Pulmonary artery endothelial cell (primary cell): Measurements from ENCODE around the gene SSNA1. TPM values are rescaled to one million over a fixed set of nuclear protein-coding genes. Genes with fewer than 3 reads are reported as not detected.

Source experiments
- DNase-seq: peaks from one replicate; pipeline ENCODE4 v3.0.0-alpha.2; 2011; ENCODE audit warnings: low read depth, low spot score
- total RNA-seq: library from RNA; depleted of rRNA; stranded (reverse); fragments of >200 nt; gene quantifications from 2 replicates; pipeline ENCODE4 v1.2.3, GENCODE V29; 2014

Gene SSNA1, protein sequence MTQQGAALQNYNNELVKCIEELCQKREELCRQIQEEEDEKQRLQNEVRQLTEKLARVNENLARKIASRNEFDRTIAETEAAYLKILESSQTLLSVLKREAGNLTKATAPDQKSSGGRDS
- 107 and 115 TPM in 2 replicates for total RNA-seq

DNA sequence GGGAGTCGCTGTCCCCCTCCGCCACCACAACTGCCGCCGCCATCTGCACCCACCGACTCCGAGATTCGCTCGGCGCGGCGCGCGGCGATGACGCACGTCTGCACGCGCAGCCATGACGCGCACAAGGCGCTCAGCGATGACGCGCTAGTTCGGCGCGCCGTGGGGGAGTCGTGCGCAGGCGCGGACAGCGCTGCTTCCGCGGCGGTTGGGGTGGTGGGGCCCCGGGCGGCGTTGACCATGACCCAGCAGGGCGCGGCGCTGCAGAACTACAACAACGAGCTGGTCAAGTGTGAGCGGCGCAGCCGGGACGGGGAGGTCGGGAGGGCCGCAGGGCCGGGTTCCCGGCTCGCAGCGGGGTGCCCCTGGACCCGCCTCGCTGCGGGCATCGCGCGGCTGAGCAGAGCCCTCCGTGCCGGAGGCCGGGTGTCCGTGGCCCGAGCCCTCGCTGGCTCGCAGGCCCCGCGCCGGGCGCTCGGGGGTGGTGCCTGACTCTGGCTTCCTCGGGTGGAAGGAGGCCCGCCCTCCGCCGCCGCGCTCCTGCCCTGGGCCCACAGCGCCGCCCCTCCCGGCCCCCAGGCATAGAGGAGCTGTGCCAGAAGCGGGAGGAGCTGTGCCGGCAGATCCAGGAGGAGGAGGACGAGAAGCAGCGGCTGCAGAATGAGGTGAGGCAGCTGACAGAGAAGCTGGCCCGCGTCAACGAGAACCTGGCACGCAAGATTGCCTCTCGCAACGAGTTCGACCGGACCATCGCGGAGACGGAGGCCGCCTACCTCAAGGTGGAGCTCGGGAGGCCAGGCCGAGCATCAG, at the start of gene SSNA1, which contains the start of gene ANAPC2:
Gene SSNA1 (plus strand): TSS at position 187 of the 807 bp plus-strand sequence. CDS start 51 bp downstream, at position 238.
Gene ANAPC2 (minus strand): TSS at position 71 of the 807 bp plus-strand sequence. CDS start 28 bp downstream, at position 43.
- peak; percentile 64 for DNase-seq

DNA sequence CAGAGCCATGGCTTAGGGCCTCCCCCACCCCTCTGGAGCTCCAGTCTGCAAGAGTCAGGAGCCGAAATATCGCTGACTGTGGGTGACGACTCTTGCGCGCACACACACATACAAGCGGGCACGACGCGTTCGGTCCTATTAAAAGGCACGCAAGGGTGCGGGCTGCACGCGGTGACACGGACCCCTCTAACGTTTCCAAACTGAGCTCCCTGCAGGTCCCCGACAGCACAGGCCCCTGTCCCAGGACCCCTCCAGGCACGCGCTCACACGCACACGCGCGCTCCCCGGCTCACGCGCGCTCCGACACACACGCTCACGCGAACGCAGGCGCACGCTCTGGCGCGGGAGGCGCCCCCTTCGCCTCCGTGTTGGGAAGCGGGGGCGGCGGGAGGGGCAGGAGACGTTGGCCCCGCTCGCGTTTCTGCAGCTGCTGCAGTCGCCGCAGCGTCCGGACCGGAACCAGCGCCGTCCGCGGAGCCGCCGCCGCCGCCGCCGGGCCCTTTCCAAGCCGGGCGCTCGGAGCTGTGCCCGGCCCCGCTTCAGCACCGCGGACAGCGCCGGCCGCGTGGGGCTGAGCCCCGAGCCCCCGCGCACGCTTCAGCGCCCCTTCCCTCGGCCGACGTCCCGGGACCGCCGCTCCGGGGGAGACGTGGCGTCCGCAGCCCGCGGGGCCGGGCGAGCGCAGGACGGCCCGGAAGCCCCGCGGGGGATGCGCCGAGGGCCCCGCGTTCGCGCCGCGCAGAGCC, 49.6 kb upstream of the SSNA1 start, which contains the start of gene GRIN1:
Gene GRIN1 (plus strand): TSS at position 433 of the 746 bp plus-strand sequence. CDS start 333 bp downstream, outside the sequence.
- no peak for DNase-seq

DNA sequence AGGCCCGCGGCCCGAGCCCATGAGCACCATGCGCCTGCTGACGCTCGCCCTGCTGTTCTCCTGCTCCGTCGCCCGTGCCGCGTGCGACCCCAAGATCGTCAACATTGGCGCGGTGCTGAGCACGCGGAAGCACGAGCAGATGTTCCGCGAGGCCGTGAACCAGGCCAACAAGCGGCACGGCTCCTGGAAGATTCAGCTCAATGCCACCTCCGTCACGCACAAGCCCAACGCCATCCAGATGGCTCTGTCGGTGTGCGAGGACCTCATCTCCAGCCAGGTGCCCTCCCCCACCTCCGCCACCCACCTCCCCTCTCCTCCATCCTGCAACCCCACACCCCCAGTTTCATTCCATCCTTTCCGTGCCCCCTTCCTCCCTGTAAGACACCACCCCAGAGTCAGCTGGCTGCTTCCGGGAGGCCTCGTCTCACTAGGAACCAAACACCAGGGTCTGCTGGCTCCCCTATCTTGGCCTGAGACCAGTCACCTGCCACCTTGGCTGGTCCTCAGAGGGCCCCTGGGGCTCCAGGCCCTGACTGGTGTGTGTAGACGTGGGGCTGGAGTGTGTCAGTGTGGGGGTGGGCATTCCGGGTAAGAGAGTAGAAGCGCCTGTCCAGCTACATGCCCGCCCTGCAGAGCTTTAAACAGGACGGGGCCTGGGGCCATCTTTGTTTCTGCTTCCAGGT, 48.9 kb upstream of the SSNA1 start:
- DNase-seq: no peak

DNA sequence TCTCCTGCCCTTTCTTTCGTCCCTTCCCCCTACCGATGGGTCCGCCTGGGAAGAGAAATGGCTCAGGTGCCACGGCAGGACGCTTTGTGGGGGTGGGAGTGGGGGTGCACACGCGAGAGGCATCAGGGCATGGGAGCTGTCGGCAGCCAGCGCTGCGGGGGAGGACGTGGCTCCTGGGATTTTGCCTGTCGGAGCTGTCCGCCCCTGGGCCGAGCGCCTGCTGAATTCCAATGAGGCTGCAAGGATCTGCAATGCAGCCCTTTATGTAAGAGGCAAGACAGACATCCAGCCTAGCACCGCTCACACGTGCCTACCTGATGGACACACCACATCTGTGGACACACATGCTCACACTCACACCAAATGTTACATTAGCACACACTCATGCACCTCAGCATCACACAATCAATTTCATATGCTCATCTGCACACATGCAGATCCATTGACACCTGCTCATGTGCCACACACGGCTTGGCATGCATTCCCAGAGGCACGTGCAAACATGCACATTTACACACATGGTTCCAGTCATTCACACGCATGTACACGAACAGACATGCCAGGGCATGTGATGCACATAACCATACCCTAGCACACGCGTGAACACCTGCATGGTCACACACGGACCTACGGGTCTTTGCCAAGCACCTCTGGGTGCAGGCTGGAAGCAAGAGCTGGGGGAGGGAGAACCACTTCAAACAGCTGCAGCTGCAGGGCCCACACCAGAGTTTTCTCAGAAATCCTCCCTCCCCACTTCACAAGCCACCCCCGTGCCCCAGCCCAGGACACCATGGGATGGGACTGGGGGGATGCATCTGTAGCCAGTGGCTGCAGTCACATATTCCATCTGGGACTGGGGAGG, 48.1 kb upstream of the SSNA1 start:
- no peak for DNase-seq

DNA sequence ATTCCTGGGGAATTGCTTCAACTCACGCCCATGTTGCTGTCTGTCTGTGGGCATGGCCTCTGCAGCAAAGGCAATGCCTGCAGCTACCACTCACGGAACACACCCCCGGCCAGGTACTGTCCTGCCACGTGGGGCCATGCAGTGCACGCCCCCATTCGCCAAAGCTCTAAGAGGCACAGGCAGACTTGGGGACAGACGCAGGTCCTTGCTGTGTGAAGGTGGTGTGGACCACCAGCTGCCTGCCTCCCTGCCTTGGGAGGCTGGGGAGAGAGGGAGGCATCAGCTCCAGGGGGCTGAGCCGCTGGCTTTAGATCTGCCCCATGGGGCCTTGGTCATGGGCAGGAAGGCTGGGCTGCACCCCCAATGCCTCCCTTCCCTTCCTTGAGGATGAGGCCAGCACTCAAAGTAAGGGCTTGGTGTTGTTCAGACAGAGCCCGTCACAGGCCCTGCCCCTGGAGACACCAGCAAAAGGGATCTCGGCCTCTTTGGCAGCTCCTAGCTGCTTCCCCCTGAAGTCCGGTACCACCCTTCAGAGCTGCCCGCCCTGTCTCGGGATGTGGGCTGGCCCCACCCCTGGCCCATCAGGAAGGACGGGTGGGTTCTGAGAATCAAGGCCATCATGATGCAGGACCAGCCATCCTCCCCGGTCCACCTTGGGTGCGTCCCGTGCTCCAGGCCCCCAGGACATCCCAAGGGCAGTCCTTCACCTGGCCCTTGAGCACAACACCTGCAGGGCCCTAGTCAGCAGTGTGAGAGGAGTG, 47.2 kb upstream of the SSNA1 start:
- no peak for DNase-seq

GRCh38 chr9:137141976-137142936, 46.2 kb upstream of the SSNA1 start:
- no peak for DNase-seq

- DNase-seq: no peak
Observed at GRCh38 chr9:137143459-137143858, 45.0 kb upstream of the SSNA1 start.

DNA sequence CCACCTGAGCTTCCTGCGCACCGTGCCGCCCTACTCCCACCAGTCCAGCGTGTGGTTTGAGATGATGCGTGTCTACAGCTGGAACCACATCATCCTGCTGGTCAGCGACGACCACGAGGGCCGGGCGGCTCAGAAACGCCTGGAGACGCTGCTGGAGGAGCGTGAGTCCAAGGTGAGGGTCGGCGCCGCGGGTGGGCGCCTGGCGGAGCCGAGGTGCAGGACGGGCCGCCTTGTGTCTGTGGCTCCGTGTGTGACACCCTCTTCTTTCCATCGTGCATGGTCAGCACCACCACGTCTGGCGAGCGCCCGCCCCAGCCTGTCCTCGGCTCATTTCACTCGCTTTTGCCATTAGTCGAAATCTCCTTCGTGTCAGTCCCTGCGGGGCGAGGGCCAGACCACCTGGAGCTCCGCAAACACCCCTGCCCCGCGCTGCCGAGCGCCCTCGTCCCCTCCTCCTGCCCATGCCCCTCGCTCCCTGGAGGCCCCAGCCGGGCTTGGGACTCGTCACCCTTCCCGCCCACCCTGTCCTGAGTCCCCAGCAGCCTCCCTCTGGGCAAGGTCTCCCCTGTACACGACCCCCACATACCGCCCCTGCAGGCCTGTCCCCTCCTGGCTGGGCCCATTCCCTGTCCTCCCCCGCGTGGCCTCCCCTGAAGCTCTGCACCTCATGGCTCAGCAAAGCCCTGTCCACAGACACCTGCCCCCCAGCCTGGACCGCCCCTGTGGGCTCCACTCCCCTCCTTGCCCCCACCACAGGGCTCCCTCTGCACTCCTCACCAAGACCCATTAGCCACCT, 42.5 kb upstream of the SSNA1 start:
- no peak for DNase-seq

DNA sequence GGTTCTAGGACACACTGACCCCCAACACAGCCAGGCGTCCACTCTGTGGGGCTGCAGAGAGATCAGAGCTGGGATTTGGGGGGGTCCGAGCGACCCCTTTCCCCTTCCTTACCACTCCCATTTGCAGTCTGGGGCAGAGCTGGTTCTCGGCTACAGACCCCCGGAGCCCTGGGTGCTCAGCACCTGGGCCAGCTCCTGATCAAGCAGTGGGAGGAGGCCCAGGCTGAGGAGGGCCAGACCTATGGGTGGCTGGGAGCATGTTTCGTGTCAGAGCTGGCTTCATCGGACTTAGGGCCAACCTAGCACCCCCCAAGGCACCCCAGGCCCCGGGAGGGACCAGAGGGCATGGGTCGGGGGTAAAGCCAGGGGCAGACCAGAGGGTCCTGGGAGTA, 42.0 kb upstream of the SSNA1 start:
- no peak for DNase-seq

DNA sequence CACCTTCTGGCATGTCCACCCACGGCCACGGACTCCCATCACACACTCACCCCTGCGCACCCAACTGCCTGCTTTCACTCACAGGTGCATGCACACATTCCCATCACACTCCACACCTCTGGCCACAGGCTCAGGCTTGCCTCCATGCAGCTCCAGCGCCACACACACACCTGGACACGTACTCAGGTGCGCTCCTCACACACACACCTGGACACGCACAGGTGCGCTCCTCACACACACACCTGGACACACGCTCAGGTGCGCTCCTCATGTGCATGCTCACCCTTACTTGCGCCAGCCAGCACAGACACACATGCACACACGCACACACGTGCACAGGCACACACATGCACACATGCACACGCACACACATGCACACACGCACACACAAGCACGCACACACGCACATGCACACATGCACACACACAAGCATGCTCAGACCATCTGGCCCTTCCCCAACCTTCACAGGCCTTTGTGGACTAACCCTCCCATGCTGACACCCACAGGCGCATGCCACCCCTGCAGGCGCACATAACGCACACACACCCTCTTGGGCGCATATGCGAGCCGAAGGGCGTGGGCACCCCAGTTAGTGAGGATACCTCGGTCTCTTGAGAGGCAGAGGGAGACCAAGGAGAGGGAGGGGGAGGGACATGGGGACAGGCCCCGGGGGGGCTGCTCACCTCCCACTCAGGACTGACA, 41.2 kb upstream of the SSNA1 start:
- no peak for DNase-seq

DNA sequence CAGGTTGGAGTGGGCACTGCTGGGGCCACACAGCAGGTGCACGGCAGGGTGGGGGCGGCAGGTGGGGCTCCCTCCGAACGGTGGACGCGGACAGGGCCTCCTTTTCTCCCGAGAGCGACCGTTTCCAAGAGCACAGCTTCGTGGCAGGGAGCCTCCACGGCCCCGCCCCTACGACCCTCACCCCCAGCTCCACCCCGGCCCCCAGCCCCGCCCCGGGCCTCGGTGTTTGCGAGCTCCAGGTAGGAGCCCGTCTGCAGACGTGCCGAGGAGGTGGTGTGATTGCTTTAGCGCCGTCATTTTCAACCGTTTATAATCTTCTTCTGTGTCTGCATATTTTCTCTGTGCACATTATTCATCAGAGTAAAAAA, 40.7 kb upstream of the SSNA1 start:
- no peak for DNase-seq

GRCh38 chr9:137148242-137148641, 40.2 kb upstream of the SSNA1 start:
- no peak for DNase-seq

GRCh38 chr9:137148661-137149060, 39.8 kb upstream of the SSNA1 start:
- DNase-seq: no peak

DNA sequence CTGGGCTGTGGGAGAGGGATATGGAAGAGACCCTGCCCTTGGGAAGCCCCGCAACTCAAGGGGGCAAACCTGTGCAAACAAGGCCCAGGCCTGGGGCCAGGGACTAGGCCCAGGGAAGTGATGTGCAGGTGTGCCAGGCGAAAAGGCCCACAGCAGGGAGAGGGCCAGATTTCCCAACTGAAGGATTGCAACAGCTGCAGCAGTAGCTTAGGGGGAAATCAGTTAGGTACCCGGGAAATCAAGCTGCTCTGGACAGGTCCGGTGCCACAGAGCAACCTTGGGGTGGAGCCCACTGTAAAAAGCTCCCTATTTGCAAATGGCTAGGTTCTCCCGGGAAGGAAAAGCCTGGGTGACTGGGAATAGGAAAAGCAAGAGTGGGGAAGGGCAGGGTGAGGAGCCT, 39.1 kb upstream of the SSNA1 start:
- no peak for DNase-seq

GRCh38 chr9:137149942-137150616, 38.4 kb upstream of the SSNA1 start:
- DNase-seq: no peak

GRCh38 chr9:137150617-137151457, 37.6 kb upstream of the SSNA1 start:
- no peak for DNase-seq
